GM19351 (cell line): ENCODE results near the gene ZYG11A.
A peak's percentile ranks its signal among the peaks of the same experiment; 100 is the strongest.
"Not testable (repeated sequence)": the region's sequence is repeated elsewhere in the genome, so short reads cannot be mapped to it uniquely, and the experiment has no call there.

ENCODE experiments used
- ATAC-seq: cut with Tn5 transposase; IDR thresholded peaks from one replicate; pipeline ENCODE4 v1.9.1; 2021; ENCODE audit warnings: mild to moderate bottlenecking, moderate library complexity; ENCODE audit not compliant: unreplicated experiment

The ZYG11A gene

DNA sequence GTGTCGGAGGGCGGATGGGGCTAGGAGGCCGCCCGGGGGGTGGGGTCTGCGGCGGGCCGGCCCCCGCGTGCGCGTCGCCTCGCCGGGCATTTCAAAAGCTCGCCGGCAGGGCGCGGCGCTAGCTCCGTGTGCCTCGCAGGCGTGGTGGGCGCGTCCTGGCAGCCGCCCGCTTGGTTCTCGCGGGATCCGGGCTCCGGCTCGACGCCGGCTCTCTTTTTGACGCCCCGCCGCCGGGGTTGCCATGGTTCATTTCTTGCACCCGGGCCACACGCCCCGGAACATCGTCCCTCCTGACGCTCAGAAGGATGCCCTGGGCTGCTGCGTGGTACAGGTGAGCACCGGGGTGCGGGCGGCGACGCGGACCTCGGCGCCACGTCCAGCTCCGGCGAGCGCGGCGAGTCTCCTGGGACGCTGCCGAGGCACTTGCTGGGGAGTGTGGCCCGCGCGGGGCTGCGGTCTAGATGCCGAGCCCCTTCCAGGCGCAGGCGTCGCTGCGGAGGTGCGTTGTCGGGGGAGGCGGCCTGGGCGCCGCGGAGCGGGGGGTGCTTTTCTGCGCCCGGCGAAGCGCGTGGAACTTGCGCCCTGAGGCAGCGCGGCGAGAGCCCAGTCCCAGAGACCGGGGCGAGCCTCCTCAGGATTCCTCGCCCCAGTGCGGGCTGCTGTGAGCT lies at the start of gene ZYG11A:
Gene ZYG11A (plus strand): TSS at position 118 of the 668 bp plus-strand sequence. CDS start 124 bp downstream, at position 242.
- ATAC-seq: peak; percentile 87

DNA sequence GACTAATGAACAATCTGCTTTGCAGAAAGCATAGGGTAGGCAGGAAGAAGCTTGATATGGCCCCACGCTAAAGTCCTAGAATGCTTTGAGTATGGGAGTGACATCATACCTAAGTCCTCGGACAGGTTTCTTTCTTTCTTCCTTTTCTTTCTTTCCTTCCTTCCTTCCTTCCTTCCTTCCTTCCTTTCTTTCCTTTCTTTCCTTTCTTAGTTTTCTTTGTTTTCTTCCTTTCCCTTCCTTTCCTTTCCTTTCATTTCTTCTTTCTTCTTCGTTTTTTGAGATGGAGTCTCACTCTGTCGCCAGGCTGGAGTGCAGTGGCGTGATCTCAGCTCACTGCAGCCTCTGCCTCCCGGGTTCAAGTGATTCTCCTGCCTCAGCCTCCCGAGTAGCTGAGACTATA lies 48.8 kb upstream of the ZYG11A start:
- ATAC-seq: not testable (repeated sequence)

- no peak for ATAC-seq
Observed at GRCh38 chr1:52795464-52795863, 47.1 kb upstream of the ZYG11A start.

- ATAC-seq: no peak
Observed at GRCh38 chr1:52798331-52798730, 44.2 kb upstream of the ZYG11A start.

DNA sequence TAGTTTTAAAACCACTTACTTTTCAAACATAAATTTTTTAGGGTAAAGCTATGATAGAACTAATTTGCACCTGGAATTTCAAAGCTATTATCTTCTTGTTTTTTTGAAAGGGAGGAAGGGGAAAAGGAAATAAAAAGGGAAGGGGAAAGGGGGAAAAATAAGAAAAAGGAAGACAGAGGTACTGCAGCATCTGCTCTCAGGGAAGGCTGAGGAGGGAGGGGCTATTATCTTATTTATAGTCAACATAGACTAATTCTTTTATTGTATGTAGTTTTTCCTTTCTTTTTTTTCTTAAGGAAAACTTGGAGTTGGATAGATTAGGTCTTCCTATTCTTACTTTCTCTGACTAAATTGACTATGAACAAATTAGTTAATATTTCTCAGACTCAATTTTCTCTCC lies 41.5 kb upstream of the ZYG11A start:
- no peak for ATAC-seq

DNA sequence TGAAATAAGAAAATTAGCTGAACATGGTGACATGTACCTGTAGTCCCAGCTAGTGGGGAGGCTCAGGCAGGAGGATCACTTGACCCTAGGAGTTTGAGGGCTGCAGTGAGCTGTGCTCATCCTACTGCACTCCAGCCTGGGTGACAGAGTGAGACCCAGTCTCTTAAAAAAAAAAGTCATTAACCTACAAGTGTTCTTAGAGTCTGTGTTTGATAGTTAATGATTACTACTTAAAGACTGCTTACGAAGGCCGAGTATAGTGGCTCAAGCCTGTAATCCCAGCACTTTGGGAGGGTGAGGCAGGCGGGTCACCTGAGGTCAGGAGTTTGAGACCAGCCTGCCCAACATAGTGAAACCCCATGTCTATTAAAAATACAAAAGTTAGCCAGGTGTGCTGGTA lies 38.5 kb upstream of the ZYG11A start:
- ATAC-seq: not testable (repeated sequence)

DNA sequence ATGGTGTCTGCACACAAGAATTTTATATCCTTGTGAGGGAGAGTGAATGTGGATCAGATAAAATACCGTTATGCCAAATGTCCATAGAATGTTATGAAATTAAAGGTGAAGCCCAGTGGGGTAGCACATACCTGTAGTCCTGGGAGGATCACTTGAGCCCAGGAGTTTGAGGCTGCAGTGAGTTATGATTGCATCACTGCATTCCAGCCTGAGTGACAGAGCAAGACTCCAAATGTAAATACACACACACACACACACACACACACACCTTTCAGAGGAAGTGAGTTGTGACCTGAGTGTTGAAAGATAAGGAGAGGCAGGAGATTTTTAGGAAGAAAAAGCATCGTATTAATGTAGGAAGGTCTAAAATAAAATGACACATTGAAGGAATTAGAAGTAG lies 28.1 kb upstream of the ZYG11A start:
- no peak for ATAC-seq

- ATAC-seq: not testable (repeated sequence)
Observed at GRCh38 chr1:52820830-52821229, 21.7 kb upstream of the ZYG11A start.

- no peak for ATAC-seq
Observed at GRCh38 chr1:52825868-52826267, 16.7 kb upstream of the ZYG11A start.

GRCh38 chr1:52834798-52835197 lies 7.8 kb upstream of the ZYG11A start:
- ATAC-seq: no peak

DNA sequence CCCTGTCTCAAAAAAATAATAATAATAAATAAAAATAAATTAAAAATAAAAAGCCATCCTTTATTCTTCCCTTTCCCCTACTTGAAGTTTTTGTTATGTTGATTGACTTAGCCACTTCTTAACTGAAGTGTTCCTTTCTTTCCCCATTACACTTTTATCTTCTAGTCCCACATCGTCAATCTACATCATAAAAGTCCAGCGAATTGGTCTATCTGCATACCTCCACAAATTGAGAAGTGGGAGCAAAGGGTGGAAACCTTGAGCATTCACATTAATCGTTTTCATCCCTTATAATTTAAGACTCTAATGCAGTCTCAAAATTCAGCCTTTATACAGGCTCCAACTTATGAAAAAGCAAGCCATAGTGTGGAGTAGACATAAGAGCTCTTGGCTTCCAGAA lies 6.5 kb upstream of the ZYG11A start:
- ATAC-seq: no peak

DNA sequence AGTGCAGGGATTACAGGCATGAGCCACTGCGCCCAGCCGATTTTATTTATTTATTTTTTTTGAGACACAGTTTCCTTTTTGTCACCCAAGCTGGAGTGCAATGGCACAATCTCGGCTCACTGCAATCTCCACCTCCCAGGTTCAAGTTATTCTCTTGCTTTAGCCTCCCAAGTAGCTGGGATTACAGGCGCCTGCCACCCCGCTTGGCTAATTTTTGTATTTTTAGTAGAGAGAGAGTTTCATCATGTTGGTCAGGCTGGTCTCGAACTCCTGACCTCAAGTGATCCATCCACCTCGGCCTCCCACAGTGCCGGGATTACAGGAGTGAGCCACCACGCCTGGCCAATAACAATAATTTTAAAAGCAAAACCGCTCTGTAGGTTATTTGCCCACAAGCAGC lies 3.4 kb upstream of the ZYG11A start:
- ATAC-seq: not testable (repeated sequence)

DNA sequence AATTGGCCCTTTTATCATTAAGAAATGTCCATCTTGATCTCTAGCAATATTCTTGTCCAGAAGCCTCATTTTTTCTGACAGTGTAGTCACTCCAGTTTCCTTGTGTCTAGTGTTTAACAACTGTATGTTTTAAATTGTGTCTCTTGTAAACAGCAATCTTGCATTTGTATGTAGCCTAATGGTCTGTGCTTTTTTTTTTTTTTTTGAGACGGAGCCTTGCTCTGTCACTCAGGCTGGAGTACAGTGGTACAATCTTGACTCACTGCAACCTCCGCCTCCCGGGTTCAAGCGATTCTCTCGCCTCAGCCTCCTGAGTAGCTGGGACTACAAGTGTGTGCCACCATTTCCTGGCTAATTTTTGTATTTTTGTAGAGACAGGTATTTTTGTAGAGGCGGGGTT lies 2.6 kb downstream of the ZYG11A start:
- not testable (repeated sequence) for ATAC-seq

DNA sequence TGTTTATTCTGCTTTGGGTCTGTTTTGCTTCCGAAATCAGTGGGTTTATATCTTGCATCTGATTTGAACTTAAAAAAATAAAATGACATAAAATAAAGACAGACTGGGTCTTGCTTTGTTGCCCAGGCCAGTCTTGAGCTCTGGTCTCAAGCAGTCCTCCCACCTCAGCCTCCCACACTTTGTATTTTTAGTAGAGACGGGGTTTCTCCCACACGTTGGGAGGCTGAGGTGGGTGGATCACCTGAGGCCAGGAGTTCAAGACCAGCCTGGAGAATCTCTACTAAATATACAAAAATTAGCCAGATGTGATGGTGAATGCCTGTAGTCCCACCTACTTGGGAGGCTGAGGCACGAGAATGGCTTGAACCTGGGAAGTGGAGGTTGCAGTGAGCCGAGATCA lies 5.9 kb downstream of the ZYG11A start:
- ATAC-seq: no peak

GRCh38 chr1:52850951-52851350 lies 8.4 kb downstream of the ZYG11A start:
- no peak for ATAC-seq

GRCh38 chr1:52852854-52853253 lies 10.3 kb downstream of the ZYG11A start:
- ATAC-seq: no peak

DNA sequence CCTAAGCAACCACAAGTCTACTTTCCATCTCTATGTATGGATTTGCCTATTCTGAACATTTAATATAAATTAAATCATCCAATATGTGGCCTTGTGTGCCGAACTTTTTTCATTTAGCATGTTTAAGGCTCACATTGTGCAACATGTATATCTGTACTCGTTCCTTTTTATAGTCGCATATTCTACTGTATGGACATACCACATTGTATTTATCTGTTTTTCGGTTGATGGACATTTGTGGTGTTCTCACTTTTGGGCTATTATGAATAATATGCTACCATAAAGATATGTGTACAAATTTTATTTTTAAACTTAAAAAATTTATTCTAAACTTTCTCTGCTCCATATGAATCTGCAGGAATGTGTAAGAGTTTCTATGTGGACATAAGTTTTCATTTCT lies 13.0 kb downstream of the ZYG11A start:
- no peak for ATAC-seq

GRCh38 chr1:52856026-52856425 lies 13.5 kb downstream of the ZYG11A start:
- ATAC-seq: no peak

GRCh38 chr1:52857443-52857842 lies 14.9 kb downstream of the ZYG11A start:
- no peak for ATAC-seq

DNA sequence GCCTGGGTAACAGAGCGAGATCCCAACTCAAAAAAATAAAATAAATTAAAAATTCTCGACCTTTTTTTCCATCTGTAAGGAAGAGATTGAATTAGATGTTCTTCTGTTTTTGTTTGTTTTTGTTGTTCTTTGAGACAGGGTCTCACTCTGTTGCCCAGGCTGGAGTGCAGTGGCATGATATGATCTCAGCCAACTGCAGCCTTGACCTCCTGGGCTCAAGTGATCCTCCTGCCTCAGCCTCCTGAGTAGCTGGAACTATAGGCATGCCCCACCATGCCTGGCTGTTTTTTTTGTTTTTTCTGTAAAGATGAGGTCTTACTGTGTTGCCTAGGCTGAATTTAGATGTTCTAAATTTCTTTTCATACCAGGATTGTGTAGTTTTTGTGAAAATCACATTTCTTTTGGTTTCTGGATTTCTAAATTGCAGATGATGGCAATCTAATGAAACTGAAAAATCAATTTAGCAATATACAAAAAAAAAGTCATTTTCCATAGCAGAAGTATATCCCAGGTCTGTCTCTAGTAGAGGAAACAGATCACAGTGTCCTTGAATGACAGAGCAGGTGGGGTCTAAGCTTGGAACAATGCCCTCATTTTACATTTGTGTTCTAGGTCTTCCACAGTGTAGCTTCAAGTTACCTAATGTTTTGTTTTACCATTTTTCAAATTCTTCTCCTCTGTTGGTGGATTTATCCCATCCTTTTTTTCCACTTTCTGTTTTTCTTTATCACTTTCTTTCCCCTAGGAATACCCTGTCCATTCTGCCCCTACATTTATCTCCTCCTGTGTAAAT lies 20.3 kb downstream of the ZYG11A start:
- ATAC-seq: no peak

DNA sequence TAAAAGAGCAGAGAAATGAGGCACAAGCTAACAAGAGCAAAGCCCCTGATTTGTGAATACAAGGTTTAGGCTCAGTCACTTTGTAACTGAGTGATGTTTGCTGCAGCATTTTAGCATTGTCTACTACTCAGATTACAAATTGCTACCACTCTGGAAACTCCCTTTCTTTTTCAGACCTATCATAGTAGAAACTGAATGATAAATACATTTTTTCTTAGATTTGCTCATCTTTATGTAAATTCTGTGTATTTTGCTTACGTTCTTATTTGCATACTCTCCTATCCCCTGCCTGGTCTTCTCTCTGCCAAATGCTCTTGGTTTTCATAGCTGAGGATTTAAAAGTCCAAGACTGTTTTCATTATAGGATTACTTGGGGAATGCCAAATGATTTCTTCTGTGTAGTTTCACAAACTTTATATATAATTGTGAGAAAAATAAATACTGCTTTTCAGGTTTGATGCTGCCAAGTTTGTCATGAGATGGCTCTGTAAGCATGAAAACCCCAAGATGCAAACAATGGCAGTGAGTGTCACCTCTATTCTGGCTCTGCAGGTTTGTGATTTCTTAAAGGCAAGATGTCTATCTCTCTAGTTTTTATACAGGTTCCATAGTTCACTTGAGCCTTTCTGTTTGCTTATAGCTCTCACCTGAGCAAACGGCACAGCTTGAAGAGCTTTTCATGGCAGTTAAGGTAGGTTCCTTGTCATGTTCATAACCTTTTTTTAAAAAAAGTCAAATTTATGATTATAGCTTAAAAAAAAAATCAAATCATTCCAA lies 24.7 kb downstream of the ZYG11A start:
- peak; percentile 91 for ATAC-seq

DNA sequence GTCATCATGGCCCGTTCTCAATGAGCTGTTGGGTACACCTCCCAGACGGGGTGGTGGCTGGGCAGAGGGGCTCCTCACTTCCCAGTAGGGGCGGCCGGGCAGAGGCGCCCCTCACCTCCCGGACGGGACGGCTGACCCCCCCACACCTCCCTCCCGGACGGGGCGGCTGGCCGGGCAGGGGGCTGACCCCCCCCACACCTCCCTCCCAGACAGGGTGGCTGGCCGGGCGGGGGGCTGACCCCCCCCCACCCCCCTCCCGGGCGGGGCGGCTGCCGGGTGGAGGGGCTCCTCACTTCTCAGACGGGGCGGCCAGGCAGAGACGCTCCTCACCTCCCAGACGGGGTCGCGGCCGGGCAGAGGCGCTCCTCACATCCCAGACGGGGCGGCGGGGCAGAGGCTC lies 27.2 kb downstream of the ZYG11A start:
- not testable (repeated sequence) for ATAC-seq
